Testis (tissue), 3 donors: ENCODE results near the gene SLC28A1. TPM values are rescaled to one million over a fixed set of nuclear protein-coding genes. Genes with fewer than 3 reads are reported as not detected.
"Not testable (repeated sequence)": the region's sequence is repeated elsewhere in the genome, so short reads cannot be mapped to it uniquely, and the experiment has no call there.

ENCODE experiments used
- DNase-seq: peaks from one replicate; pipeline ENCODE4 v3.0.0-alpha.2; 2019
- H3K27ac ChIP-seq, 2 donors: fragments of 200-600 bp; sonication (generic); one replicate each; pipeline ENCODE4 v1.5.1; 2019
- H3K27me3 ChIP-seq: fragments of 200-600 bp; sonication (generic); one replicate; pipeline ENCODE4 v1.5.1; 2019
- H3K36me3 ChIP-seq: fragments of 200-600 bp; sonication (generic); one replicate; pipeline ENCODE4 v1.5.1; 2017; ENCODE audit warnings: low read depth; ENCODE audit errors: missing control alignments
- H3K4me1 ChIP-seq: fragments of 200-600 bp; sonication (generic); one replicate; pipeline ENCODE4 v1.5.1; 2019
- H3K4me3 ChIP-seq, 2 donors: fragments of 200-600 bp; sonication (generic); one replicate each; pipeline ENCODE4 v1.5.1; 2017 to 2019
- H3K9me3 ChIP-seq: fragments of 200-600 bp; sonication (generic); one replicate; pipeline ENCODE4 v1.5.1; 2017
- CTCF ChIP-seq, 3 experiments: fragments of 450-650 bp in 2 of 3; fragments of 200-600 bp in 1 of 3; sonication (generic) in 1 of 3; IDR thresholded peaks; one replicate each; pipeline ENCODE4 v1.5.1; 2016 to 2019; ENCODE audit warnings: antibody characterized with exemption in 3 of 3, mild to moderate bottlenecking in 2 of 3, moderate library complexity in 1 of 3
- POLR2A ChIP-seq: fragments of 450-650 bp; IDR thresholded peaks from one replicate; pipeline ENCODE4 v1.6.1; 2017; ENCODE audit warnings: antibody characterized with exemption, mild to moderate bottlenecking, moderate library complexity
- WGBS, 2 donors: methylation state at CpG; one replicate each; pipeline ENCODE4 v1.1.5; 2018; 5-methylcytosine and 5-hydroxymethylcytosine counted together
- intact Hi-C: fragments of 100-400 bp; cut with DNase I; formaldehyde crosslinking; loops from one replicate; pipeline ENCODE4 v1.15.1; 2023; ENCODE audit warnings: low total_unique reads
- polyA plus RNA-seq: library from polyadenylated mRNA; stranded (reverse); fragments of 350-450 nt; fragmentation: Illumina TruSeq; extraction: RNeasy Lipid Tissue Mini Kit (QIAGEN cat#74804); gene quantifications from one replicate; pipeline ENCODE4 v1.2.3, GENCODE V29; 2014; ENCODE audit warnings: low read depth, low replicate concordance; ENCODE audit not compliant: insufficient read depth
- total RNA-seq, 2 donors: library from RNA; depleted of rRNA; stranded (reverse); fragments of >200 nt; gene quantifications; one replicate each; pipeline ENCODE4 v1.2.3, GENCODE V29; 2016

Gene SLC28A1
- total and polyA plus RNA-seq, 3 donors from 2014 or later, result 0.26 to 0.31 (median 0.31) TPM

DNA sequence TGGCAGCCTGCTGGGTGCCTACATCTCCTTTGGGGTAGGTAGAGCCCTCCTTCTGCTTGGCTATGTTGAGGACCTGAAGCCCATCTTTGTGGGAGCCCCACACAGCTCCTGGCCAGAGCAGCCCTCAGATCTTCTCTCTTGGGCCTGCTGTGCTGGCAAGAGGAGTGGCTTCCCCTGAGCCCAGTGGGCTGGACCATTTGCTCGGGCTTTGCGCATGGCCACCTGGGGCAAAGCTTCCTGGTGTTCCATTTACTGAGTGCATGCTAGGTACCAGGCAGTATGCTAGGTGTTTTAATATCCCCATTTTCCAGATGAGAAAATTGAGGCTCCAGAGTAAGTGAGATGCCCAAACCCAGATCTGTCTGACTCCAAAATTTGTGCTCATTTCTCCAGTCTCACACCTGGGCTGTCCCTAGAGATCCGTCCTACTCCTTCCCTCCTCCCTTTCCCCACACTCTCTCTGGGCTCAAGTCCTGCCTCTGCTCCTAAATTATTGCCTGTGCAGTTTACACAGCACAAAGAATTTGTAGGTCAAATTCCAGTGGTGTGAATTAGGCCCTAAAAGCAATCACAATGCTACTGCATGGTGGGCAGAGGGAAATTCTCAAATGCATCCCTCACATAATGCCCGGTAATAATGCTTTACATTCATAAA lies 39.7 kb downstream of the SLC28A1 start:
- intact Hi-C loops, result no loop called here
- no peak for TF ChIP-seq CTCF (IDR thresholded peaks at IDR 0.05)
- no peak for TF ChIP-seq POLR2A
- WGBS, 2 donors, result 85 to 93% methylated on average over 2 to 4 of the region's 4 CpGs

GRCh38 chr15:84924821-84925569 lies 40.5 kb downstream of the SLC28A1 start:
- H3K27ac ChIP-seq, DNase-seq, H3K4me3 ChIP-seq: not testable (repeated sequence)

More for the DNA sequence above, 39.7 kb downstream of the SLC28A1 start:
- Histone ChIP-seq H3K4me3 (no peak overlapping the region), H3K27ac (no peak overlapping the region), H3K27me3 (no peaks in the 10 kb centered on the region), H3K36me3 (no peaks in the 10 kb centered on the region), H3K9me3 (no peaks in the 10 kb centered on the region), H3K4me1 (peaks cover 6% of the 10 kb centered on the region)
- no peak for DNase-seq

DNA sequence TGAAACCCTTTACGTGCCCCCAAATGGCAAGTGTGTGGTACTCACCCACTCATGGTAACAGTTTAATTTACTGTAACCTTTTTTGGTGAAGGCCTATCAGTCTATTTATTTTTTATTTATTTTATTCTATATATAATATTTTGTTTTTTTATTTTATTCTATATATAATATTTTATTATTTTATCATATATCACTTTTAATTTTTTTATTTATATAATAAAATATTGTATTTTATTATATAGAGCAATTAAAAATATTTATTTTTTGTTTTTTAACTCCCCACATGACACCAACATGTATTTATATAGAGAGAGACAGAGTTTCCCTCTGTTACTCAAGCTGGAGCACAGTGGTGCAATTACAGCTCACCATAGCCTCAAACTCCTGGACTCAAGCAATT lies 41.4 kb downstream of the SLC28A1 start:
- H3K36me3 ChIP-seq, result no peaks in the 10 kb centered on the region
- intact Hi-C loops, result no loop called here
- H3K4me1 ChIP-seq, result peaks cover 6% of the 10 kb centered on the region
- no peak for TF ChIP-seq CTCF (IDR thresholded peaks at IDR 0.05)
- no peak for TF ChIP-seq POLR2A
- 93 to 100% methylated on average over 1 of the region's 1 CpG for WGBS, 2 donors
- no peaks in the 10 kb centered on the region for H3K27me3 ChIP-seq
- no peaks in the 10 kb centered on the region for H3K9me3 ChIP-seq
- DNase-seq, result no peak
- H3K27ac ChIP-seq, result no peak overlapping the region
- no peak overlapping the region for H3K4me3 ChIP-seq

More at GRCh38 chr15:84924821-84925569, 40.5 kb downstream of the SLC28A1 start:
- WGBS, 2 donors, result 88 to 89% methylated on average over 17 of the region's 17 CpGs
- H3K9me3 ChIP-seq, H3K36me3 ChIP-seq, H3K4me1 ChIP-seq, intact Hi-C loops, H3K27me3 ChIP-seq: not testable (repeated sequence)

DNA sequence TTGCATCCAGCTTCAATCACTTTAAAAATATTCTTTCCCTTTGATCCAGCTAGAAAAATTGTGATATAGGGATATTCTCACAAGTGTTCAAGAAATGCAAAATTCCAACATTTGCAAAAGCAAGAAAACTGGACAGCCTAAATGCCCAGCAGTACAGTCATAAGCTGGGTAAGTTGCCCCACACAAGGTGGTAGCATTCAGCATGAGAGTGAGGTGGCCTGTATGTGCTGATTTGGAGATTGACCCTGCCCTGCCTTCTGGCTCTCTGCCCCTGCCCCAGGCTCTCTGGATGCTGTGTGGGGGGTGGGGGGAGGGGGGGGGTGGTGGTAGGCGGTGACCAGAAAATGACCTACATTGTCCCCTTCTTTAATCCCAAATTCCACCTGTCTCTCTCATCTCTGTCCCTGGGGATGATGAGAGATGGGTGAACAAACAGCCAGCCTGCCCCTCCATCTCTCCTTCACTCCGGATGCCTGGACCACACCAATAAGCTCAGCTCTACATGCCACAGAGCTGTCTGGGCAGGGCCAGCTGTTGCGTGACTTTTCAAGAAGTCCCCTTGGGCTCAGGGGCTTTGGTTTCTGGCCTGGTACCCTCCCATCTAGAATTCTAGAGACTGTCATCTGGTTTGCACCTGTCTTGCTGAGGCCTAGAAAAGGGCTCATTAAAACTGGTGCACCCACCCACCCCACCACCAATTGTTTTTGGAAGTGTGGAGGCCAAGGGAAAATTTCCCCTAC lies 42.2 kb downstream of the SLC28A1 start:
- H3K27me3 ChIP-seq, result no peaks in the 10 kb centered on the region
- no peak overlapping the region for H3K27ac ChIP-seq
- peaks cover 6% of the 10 kb centered on the region for H3K4me1 ChIP-seq
- 90 to 100% methylated on average over 2 to 3 of the region's 3 CpGs for WGBS, 2 donors
- intact Hi-C loops, result no loop called here
- H3K9me3 ChIP-seq, result no peaks in the 10 kb centered on the region
- no peak overlapping the region for H3K4me3 ChIP-seq
- TF ChIP-seq CTCF (IDR thresholded peaks at IDR 0.05), result no peak
- TF ChIP-seq POLR2A, result no peak
- no peaks in the 10 kb centered on the region for H3K36me3 ChIP-seq
- DNase-seq, result no peak

- no peak for DNase-seq
- H3K4me1 ChIP-seq, result peaks cover 6% of the 10 kb centered on the region
- H3K9me3 ChIP-seq, result no peaks in the 10 kb centered on the region
- TF ChIP-seq POLR2A (no peak), CTCF (IDR thresholded peaks at IDR 0.05) (no peak)
- WGBS, 2 donors, result 78 to 86% methylated on average over 6 of the region's 6 CpGs
- H3K27me3 ChIP-seq, result no peaks in the 10 kb centered on the region
- no peak overlapping the region for H3K4me3 ChIP-seq
- intact Hi-C loops, result no loop called here
- no peak overlapping the region for H3K27ac ChIP-seq
- no peaks in the 10 kb centered on the region for H3K36me3 ChIP-seq
Observed at GRCh38 chr15:84928843-84929168, 44.3 kb downstream of the SLC28A1 start.
